Mammary epithelial cell (primary cell): ENCODE results near the gene KRT15.

Source experiments
- CTCF ChIP-seq, 2 donors: IDR thresholded peaks in 1 of 2; conservative IDR thresholded peaks in 1 of 2; 2 replicates each; pipeline ENCODE4 v1.5.1; 2011 to 2012; ENCODE audit warnings: inconsistent platforms in 2 of 2, low read length in 2 of 2, mild to moderate bottlenecking in 2 of 2, control low read depth in 1 of 2, low read depth in 1 of 2; ENCODE audit not compliant: insufficient read depth in 1 of 2; ENCODE audit errors: extremely low read depth in 1 of 2
- EZH2 ChIP-seq: IDR thresholded peaks from 2 replicates; pipeline ENCODE4 v1.6.1; 2012; ENCODE audit warnings: low read length, inconsistent platforms, borderline replicate concordance

GRCh38 chr17:41464682-41465081 lies 54.0 kb downstream of the KRT15 start:
- TF ChIP-seq CTCF (conservative IDR thresholded peaks at IDR 0.05 in 1 of 2, IDR thresholded peaks at IDR 0.05 in 1 of 2; ENCODE audit: extremely low read depth in 1 of 2, insufficient read depth in 1 of 2, low read depth in 1 of 2, low read length in 2 of 2) = no peak
- TF ChIP-seq EZH2 = no peak
